GM12872 (cell line): Measurements from ENCODE around the gene SPTBN5.

ENCODE experiments used
- CTCF ChIP-seq: IDR thresholded peaks from 3 replicates; pipeline ENCODE4 v1.5.1; 2011; ENCODE audit warnings: low read depth, mild to moderate bottlenecking, low read length, moderate library complexity; ENCODE audit not compliant: insufficient read depth

SPTBN5 gene

GRCh38 chr15:41918506-41919126 lies 24.8 kb upstream of the SPTBN5 start:
- TF ChIP-seq CTCF = no peak

GRCh38 chr15:41917767-41918430 lies 24.0 kb upstream of the SPTBN5 start:
- no peak for TF ChIP-seq CTCF

- no peak for TF ChIP-seq CTCF
These were observed 21.6 kb upstream of the SPTBN5 start for GRCh38 chr15:41915255-41915994.

GRCh38 chr15:41914411-41914810 lies 20.6 kb upstream of the SPTBN5 start:
- TF ChIP-seq CTCF = no peak

GRCh38 chr15:41913256-41913655 lies 19.4 kb upstream of the SPTBN5 start:
- no peak for TF ChIP-seq CTCF

- TF ChIP-seq CTCF = no peak
These were observed 18.0 kb upstream of the SPTBN5 start for GRCh38 chr15:41911691-41912345.
